ENCODE data around the gene MACROD2.

- no peak for TF ChIP-seq CTCF (conservative IDR thresholded peaks at IDR 0.05 in 1 of 2, IDR thresholded peaks at IDR 0.05 in 1 of 2; ENCODE audit: extremely low read depth in 1 of 2, insufficient read depth in 1 of 2, low read depth in 1 of 2, low read length in 2 of 2)
- no peak for TF ChIP-seq EZH2 (IDR thresholded peaks at IDR 0.05; ENCODE audit: borderline replicate concordance, low read length)
Measured at GRCh38 chr20:15619341-15619740, 1624.0 kb downstream of the MACROD2 start.

Data from mammary epithelial cell (primary cell).